ENCODE data around the gene POLDIP2. TPM values are rescaled to one million over a fixed set of nuclear protein-coding genes. Genes with fewer than 3 reads are reported as not detected.
A peak's percentile ranks its signal among the peaks of the same experiment; 100 is the strongest.

Gene POLDIP2
- total RNA-seq, 1 donor from 2014 or later, result 68.6 TPM

- peaks cover 18% of the 10 kb centered on the region for H3K4me1 Mint-ChIP-seq (ENCODE audit: low read depth)
- H3K4me3 Mint-ChIP-seq (ENCODE audit: low read depth), result peak overlapping the region; percentile 80
- no peak for TF ChIP-seq CTCF (IDR thresholded peaks at IDR 0.05; ENCODE audit: unreplicated experiment)
- peak overlapping the region; percentile 37 for H3K27ac Mint-ChIP-seq
- no peak for DNase-seq (ENCODE audit: low spot score, unreplicated experiment)
- H3K9me3 Mint-ChIP-seq (ENCODE audit: low read depth), result no peaks in the 10 kb centered on the region
- peaks cover 4% of the 10 kb centered on the region for H3K36me3 Mint-ChIP-seq (ENCODE audit: insufficient read depth)
- H3K27me3 Mint-ChIP-seq, result no peaks in the 10 kb centered on the region
Observed at GRCh38 chr17:28404461-28404811, 47.1 kb upstream of the POLDIP2 start.

- Mint-ChIP-seq H3K36me3 (ENCODE audit: insufficient read depth) (peaks cover 4% of the 10 kb centered on the region), H3K4me1 (ENCODE audit: low read depth) (peaks cover 18% of the 10 kb centered on the region), H3K4me3 (ENCODE audit: low read depth) (peak overlapping the region; percentile 80)
Observed at GRCh38 chr17:28404007-28404406, 46.7 kb upstream of the POLDIP2 start.

GRCh38 chr17:28402844-28403243 is 45.5 kb upstream of the POLDIP2 start:
- peaks cover 4% of the 10 kb centered on the region for H3K36me3 Mint-ChIP-seq (ENCODE audit: insufficient read depth)

More at GRCh38 chr17:28404007-28404406, 46.7 kb upstream of the POLDIP2 start:
- H3K9me3 Mint-ChIP-seq (ENCODE audit: low read depth), result no peaks in the 10 kb centered on the region
- TF ChIP-seq CTCF (IDR thresholded peaks at IDR 0.05; ENCODE audit: unreplicated experiment), result no peak
- no peak for DNase-seq (ENCODE audit: low spot score, unreplicated experiment)
- H3K27me3 Mint-ChIP-seq, result no peaks in the 10 kb centered on the region
- no peak overlapping the region for H3K27ac Mint-ChIP-seq

GRCh38 chr17:28402224-28402630 is 44.9 kb upstream of the POLDIP2 start:
- Mint-ChIP-seq H3K36me3 (ENCODE audit: insufficient read depth) (peaks cover 4% of the 10 kb centered on the region), H3K27me3 (no peaks in the 10 kb centered on the region), H3K9me3 (ENCODE audit: low read depth) (no peaks in the 10 kb centered on the region), H3K4me3 (ENCODE audit: low read depth) (no peak overlapping the region), H3K27ac (no peak overlapping the region), H3K4me1 (ENCODE audit: low read depth) (peaks cover 11% of the 10 kb centered on the region)
- TF ChIP-seq CTCF (IDR thresholded peaks at IDR 0.05; ENCODE audit: unreplicated experiment), result no peak
- no peak for DNase-seq (ENCODE audit: low spot score, unreplicated experiment)

More at GRCh38 chr17:28402844-28403243, 45.5 kb upstream of the POLDIP2 start:
- H3K4me3 Mint-ChIP-seq (ENCODE audit: low read depth), result no peak overlapping the region
- no peak for DNase-seq (ENCODE audit: low spot score, unreplicated experiment)
- peaks cover 15% of the 10 kb centered on the region for H3K4me1 Mint-ChIP-seq (ENCODE audit: low read depth)
- no peaks in the 10 kb centered on the region for H3K27me3 Mint-ChIP-seq
- no peaks in the 10 kb centered on the region for H3K9me3 Mint-ChIP-seq (ENCODE audit: low read depth)
- TF ChIP-seq CTCF (IDR thresholded peaks at IDR 0.05; ENCODE audit: unreplicated experiment), result no peak
- H3K27ac Mint-ChIP-seq, result no peak overlapping the region

GRCh38 chr17:28399808-28400207 is 42.5 kb upstream of the POLDIP2 start:
- DNase-seq (ENCODE audit: low spot score, unreplicated experiment), result no peak
- H3K4me3 Mint-ChIP-seq (ENCODE audit: low read depth), result no peak overlapping the region
- no peaks in the 10 kb centered on the region for H3K27me3 Mint-ChIP-seq
- no peaks in the 10 kb centered on the region for H3K9me3 Mint-ChIP-seq (ENCODE audit: low read depth)
- peaks cover 6% of the 10 kb centered on the region for H3K4me1 Mint-ChIP-seq (ENCODE audit: low read depth)
- no peak for TF ChIP-seq CTCF (IDR thresholded peaks at IDR 0.05; ENCODE audit: unreplicated experiment)
- H3K27ac Mint-ChIP-seq, result no peak overlapping the region
- peaks cover 4% of the 10 kb centered on the region for H3K36me3 Mint-ChIP-seq (ENCODE audit: insufficient read depth)

All from progenitor cell of endocrine pancreas (in vitro differentiated cells).